GM19463 (cell line): ENCODE results near the gene TRAPPC1.
"Not testable (repeated sequence)": the region's sequence is repeated elsewhere in the genome, so short reads cannot be mapped to it uniquely, and the experiment has no call there.

Source experiments
- ATAC-seq: cut with Tn5 transposase; IDR thresholded peaks from one replicate; pipeline ENCODE4 v1.9.1; 2021; ENCODE audit warnings: mild to moderate bottlenecking, moderate library complexity; ENCODE audit not compliant: unreplicated experiment

The TRAPPC1 gene

DNA sequence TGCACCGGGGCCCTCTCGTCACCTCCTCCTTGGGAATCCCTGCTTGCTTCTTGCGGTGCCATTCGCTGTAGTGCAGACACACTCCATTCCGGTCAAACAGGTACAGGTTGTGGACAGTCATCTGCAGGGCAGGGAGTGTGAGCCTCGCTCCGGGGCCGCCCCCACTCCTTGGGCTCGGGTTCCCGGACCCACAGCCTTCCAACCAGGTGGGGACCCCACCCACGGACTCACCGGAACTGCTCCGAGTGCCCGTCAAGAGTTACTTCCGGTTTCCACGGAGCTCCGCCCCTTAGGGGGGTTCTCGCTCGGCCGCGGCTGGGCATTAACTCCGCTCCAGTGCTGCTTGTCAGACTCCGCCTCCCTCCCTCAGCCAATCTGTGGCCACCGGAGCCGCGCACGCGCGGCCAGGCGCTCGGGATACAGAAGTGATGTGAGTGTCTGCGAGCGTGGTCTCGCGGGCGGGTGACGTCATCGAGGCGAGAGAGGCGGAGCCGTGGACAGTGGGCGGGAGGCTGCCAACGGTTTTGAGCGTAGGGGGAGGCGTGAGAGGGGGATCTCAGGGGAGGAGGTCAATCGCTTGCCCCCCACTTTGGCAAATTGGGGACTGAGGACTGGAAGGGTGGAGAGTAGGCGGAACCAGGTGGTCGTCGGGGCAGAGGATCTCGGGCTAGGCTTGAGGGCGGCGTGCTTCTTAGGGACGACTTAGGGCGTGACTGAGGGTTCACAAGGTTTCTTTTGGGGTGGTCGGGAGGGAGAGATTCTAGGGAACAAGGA lies at the start of gene TRAPPC1, which contains the start of gene CNTROB:
Gene TRAPPC1, minus strand, starts transcription at position 238 of the 774 bp plus-strand sequence. Its CDS starts 117 bp downstream, at position 121.
Gene CNTROB, plus strand, starts transcription at position 498 of the 774 bp plus-strand sequence. CDS start 874 bp downstream, outside the sequence.
- ATAC-seq, result peak; percentile 96

DNA sequence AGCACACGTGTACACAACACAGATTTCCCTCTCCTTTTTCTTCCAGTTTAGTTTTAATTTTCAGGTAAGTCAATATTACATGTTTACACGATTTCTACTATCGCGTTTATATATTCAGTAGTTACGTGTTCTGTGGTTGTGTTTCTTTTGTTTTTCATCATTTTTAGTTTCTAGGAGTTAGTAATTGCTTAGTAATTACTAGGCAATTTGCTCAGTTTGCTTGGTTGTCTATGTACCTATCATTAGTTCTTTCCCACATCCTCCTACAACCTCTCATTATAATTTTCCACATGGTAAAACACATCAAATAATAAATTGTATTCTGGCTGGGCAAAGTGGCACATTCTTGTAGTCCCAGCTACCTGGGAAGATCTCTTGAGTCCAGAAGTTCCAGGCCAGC lies 46.1 kb upstream of the TRAPPC1 start:
- ATAC-seq, result no peak

DNA sequence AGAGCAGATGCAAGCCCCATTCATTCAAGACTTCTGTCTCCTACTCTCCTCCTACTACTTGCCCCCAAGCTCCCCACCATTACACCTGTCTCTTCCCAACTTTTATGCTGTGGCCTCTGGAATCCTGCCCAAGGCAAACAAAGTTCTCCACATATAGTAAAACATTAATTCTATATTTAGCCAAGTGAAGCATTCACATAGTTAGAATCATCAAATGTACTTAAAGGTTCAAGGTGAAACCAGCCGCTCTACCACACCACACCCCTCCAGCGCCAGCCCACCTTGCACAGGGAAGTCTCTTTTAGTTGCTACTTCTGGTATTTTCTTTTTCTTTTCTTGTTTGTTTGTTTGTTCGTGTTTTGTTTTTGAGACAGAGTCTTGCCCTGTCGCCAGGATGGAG lies 45.3 kb upstream of the TRAPPC1 start:
- ATAC-seq, result no peak

- no peak for ATAC-seq
Observed at GRCh38 chr17:7974638-7975131, 42.9 kb upstream of the TRAPPC1 start.

DNA sequence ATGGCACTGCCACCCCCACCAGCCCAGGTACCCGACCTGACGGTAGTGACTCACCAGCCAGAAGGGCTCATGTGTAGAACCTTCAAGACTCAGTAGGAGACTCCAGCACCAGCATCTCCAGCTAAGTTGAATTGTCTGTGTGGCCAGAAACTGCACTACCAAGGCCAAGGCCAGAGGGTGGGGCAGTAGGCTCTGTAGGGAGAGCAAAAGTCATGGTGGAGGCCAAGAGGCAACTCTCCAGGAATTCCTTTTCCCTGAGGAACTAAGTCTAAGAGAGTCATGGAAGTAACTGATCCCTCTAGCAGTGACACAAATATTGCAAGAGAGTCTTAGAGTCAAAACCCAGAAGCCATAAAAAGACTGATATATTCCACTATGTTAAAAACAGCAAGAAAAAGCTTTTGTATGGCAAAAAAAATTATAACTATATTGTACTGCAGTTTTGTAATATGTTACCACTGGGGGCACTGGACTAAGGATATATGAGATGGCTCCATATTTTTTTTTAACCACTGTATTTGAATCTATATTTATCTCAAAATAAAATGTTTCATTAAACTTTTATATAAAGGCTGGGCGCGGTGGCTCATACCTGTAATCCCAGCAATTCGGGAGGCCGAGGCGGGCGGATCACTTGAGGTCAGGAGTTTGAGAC lies 40.5 kb upstream of the TRAPPC1 start:
- no peak for ATAC-seq

DNA sequence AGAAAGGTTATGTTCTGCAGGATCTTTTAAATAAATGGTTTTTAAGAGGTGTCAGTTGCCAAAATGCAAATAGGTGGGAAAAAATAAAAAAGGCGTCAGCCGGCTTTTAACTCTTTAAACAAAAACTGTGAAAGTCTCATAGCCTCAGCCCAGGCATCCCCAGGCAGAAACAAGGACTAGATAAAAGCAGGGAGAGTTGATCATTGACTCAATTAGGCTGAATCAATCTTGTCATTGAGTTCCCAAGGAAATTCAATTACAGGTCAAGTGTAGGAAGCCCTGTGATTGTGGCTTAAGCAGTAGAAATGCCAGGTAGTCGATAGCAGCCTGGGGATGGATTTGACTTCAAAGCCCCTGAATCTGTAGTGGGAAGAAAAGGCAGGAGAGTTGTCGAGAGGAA lies 39.9 kb upstream of the TRAPPC1 start:
- ATAC-seq, result no peak

DNA sequence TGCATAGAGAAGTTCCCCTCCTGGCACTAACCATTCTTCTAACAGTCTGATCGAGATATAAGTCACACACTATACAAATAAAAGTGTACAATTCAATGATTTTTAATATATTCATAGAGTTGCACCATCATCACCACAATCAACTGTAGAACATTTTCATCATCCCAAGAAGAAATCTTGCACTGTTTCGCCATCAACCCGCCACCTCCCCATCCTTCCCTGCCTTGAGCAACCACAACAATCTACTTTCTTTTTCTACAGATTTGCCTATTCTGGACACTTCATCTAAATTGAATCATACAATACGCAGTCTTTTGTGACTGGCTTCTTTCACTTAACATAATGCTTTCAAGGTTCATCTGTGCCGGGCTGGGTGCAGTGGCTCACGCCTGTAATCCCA lies 37.7 kb upstream of the TRAPPC1 start:
- ATAC-seq, result no peak

DNA sequence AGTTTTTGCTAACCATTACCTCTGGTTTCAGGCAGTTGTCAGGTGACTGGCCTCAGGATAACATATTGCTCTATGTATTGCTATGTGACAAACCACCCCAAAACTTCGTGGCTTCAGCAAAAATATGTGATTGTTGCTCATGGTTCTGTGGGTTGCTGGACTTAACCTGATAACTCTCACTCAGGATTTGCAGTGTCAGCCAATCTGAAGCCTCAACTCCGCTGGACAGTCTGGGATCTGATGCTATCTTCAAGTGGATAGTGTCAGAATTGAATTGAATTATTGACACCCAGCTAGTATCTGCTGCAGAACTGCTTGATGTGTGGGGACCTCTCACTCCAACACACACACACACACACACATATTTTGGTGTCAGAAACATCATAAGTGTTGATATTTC lies 36.0 kb upstream of the TRAPPC1 start:
- no peak for ATAC-seq

- ATAC-seq, result no peak
Observed at GRCh38 chr17:7961421-7961820, 29.7 kb upstream of the TRAPPC1 start.

- no peak for ATAC-seq
Observed at GRCh38 chr17:7959503-7960253, 27.9 kb upstream of the TRAPPC1 start.

- ATAC-seq, result no peak
Observed at GRCh38 chr17:7956228-7956965, 24.7 kb upstream of the TRAPPC1 start.

DNA sequence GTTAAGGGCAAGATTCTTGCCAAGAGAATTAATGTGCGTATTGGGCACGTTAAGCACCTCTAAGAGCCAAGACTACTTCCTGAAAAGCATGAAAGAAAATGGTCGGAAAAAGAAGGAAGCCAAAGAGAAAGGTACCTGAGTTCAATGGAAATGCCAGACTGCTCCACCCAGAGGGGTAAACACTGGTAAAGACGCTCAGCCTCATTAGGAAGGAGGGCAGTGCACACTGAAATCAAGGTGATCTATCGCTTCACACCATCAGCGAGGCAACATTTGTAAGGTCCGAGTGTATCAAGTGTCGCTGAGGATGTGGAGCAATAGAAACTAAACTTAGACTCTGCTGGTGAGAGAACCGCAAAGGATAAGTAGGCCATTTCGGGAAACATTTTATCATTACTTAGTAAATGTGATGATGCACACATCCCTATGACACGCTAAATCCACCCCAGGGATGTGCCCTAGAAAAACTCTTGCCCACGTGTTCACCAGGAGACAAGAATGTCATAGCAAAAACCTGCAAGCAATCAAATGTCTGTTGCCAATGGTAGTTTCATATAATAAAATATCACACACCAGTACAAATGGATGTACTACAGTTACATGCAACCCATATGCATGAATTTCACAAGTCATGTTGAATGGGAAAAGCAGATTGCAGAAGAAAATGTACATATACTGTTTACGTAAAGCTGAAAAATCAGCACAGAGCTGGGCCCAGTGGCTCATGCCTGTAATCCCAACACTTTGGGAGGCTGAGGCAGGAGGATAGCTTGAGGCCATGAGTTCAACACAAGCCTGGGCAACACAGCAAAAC lies 23.9 kb upstream of the TRAPPC1 start:
- ATAC-seq, result no peak

DNA sequence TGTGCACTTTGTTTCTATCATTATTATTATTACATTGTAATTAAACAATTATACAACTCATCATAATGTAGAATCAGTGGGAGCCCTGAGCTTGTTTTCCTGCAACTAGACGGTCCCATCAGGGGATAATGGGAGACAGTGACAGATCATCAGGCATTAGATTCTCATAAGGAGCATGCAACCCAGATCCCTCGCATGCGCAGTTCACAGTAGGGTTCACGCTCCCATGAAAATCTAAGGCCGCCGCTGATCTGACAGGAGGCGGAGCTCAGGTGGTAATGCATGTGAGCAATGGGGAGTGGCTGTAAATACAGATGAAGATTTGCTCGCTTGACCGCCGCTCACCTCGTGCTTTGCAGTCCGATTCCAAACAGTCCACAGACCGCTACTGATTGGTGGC lies 21.5 kb upstream of the TRAPPC1 start:
- not testable (repeated sequence) for ATAC-seq

- no peak for ATAC-seq
Observed at GRCh38 chr17:7951143-7951792, 19.5 kb upstream of the TRAPPC1 start.

- ATAC-seq, result no peak
Observed at GRCh38 chr17:7950578-7950977, 18.8 kb upstream of the TRAPPC1 start.

DNA sequence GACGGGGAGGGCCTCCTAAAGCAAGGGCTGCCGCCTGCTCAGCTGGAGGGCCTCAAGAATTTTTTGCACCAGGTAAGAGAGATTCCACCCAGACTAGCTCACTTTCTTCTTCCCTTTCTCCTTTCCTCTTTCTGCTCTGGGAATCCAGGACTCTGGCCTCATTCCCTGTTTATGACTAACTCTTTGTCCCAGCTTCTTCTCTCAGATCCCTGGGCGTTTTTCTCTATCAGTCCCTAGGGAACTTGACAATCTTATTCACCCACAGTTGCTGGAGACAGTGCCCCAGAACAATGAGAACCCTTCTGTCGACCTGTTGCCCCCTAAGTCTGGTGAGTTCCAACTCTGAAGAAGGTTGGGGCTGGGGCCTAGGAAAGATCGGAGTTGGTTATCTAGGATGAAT lies 15.9 kb upstream of the TRAPPC1 start:
- ATAC-seq, result no peak

DNA sequence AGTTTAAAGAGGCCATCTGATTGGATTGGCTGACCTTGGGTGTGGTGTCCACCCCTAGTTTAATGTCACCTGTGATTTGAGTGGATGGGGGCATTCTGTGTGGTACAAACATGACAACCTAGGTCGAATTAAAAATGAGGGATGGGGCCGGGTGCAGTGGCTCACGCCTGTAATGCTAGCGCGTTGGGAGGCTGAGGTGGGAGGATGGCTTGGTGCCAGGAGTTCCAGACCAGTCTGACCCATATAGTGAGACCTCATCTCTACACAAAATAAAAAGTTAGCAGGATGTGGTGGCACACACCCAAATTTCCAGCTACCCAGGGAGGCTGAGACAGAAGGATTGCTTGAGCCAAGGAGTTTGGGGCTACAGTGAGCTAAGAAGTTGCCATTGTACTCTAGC lies 14.7 kb upstream of the TRAPPC1 start:
- no peak for ATAC-seq

DNA sequence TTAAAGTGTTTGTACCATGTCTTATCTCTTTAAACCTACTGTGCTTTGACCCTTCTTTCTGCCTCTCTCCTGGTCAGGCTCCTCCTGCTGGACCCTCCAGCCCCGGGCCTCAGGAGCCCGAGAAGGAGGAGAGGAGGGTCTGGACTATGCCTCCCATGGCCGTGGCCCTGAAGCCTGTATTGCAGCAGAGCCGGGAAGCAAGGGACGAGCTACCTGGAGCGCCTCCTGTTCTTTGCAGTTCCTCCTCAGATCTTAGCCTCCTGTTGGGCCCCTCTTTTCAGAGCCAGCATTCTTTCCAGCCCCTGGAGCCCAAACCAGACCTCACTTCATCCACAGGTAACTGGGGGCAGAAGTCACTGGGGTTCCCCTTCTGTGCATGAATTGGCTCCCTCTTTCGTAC lies 13.9 kb upstream of the TRAPPC1 start:
- ATAC-seq, result no peak

GRCh38 chr17:7944326-7944725 lies 12.6 kb upstream of the TRAPPC1 start:
- no peak for ATAC-seq
